Right lobe of liver (tissue), 6 donors: ENCODE measurements around the gene MED31. TPM values are rescaled to one million over a fixed set of nuclear protein-coding genes. Genes with fewer than 3 reads are reported as not detected.

Experiments
- ATAC-seq, 4 donors: fragments of 200-7000 bp; cut with Tn5 transposase; one replicate each; pipeline ENCODE4 v1.9.1; 2020; ENCODE audit warnings: mild to moderate bottlenecking in 4 of 4, moderate library complexity in 4 of 4
- DNase-seq, 3 donors: peaks; one replicate each; pipeline ENCODE4 v3.0.0-alpha.2; 2020
- H3K27ac ChIP-seq, 3 donors: fragments of 200-600 bp; one replicate each; pipeline ENCODE4 v1.8.0; 2022
- H3K27me3 ChIP-seq, 2 donors: fragments of 200-600 bp; one replicate each; pipeline ENCODE4 v1.8.0; 2022
- H3K36me3 ChIP-seq, 4 donors: fragments of 200-600 bp; sonication (generic) in 1 of 4; one replicate each; pipeline versions ENCODE4 v1.5.1 to v1.8.0; 2017 to 2022; ENCODE audit warnings: control low read depth in 1 of 4
- H3K4me1 ChIP-seq, 4 donors: fragments of 200-600 bp; sonication (generic) in 1 of 4; one replicate each; pipeline versions ENCODE4 v1.5.1 to v1.8.0; 2017 to 2022; ENCODE audit warnings: control low read depth in 1 of 4
- H3K4me3 ChIP-seq, 3 donors: fragments of 200-600 bp; one replicate each; pipeline ENCODE4 v1.8.0; 2022
- H3K9me3 ChIP-seq, 4 donors: fragments of 200-600 bp; sonication (generic) in 1 of 4; one replicate each; pipeline versions ENCODE4 v1.5.1 to v1.8.0; 2017 to 2022; ENCODE audit warnings: control low read depth in 1 of 4
- POLR2A ChIP-seq: fragments of 450-650 bp; IDR thresholded peaks from one replicate; pipeline ENCODE4 v1.6.1; 2017; ENCODE audit warnings: antibody characterized with exemption, mild to moderate bottlenecking
- WGBS: methylation state at CpG from one replicate; pipeline ENCODE4 v1.1.6; 2018; ENCODE audit warnings: low coverage, low lambda C conversion rate; ENCODE audit not compliant: insufficient coverage; ENCODE audit errors: missing lambda C conversion rate; 5-methylcytosine and 5-hydroxymethylcytosine counted together
- intact Hi-C, 2 donors: fragments of 100-400 bp; cut with DNase I; formaldehyde crosslinking; loops; one replicate each; pipeline versions ENCODE4 v1.11.2 to v1.14.1; 2022
- total RNA-seq, 6 experiments: library from RNA; depleted of rRNA in 2 of 6; stranded (reverse); fragments of >200 nt in 2 of 6; fragmentation: NEBNext Ultra II Directional in 3 of 6; extraction: Animal tissue kit (Norgen Biotek cat#: 25700) in 3 of 6; gene quantifications; one replicate each; pipeline versions ENCODE4 v1.1.0 to v1.2.4, GENCODE V29; 2016 to 2023
- TF ChIP-seq, protein P1 (sequence below), 4 donors: fragments of 200-600 bp in 3 of 4; fragments of 450-650 bp in 1 of 4; IDR thresholded peaks; one replicate each; pipeline versions ENCODE4 v1.5.1 to v1.8.0; 2016 to 2022; ENCODE audit warnings: antibody characterized with exemption in 4 of 4, mild to moderate bottlenecking in 2 of 4
- donor health status: DM: no; HTN: yes; CAD: no.
- donor health status: DM: no; HTN: no; CAD: no.
- donor health status: DM: no; HTN: no; CAD: no.
- donor health status: DM: no; HTN: yes; CAD: no.
- donor health status: DM: no; HTN: yes; CAD: no.

Gene MED31
- total RNA-seq, 6 experiments from 2014 or later = 3.5 to 10.7 (median 7.4) TPM

DNA sequence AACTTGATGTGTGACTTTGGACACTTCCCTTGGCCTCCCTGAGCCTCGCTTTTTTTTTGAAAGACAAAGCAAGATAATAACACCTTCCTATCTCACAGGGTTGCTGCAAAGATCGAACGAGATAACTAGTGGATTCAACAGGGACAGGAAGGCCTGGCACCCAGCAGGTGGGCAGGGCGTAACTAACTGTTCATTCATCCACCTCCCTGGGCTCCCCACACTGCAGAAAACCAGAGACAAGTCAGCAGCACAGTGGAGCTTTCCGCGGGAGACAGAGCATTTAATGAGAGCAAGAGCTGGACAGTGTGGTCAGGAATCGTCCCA is 33.0 kb upstream of the MED31 start:
- intact Hi-C loops = no loop called here
- Histone ChIP-seq H3K4me1 (peaks cover 0 to 73% (median 11%) of the 10 kb centered on the region in 4 donors), H3K27me3 (no peaks in the 10 kb centered on the region), H3K9me3 (no peaks in the 10 kb centered on the region), H3K36me3 (peaks cover 0 to 17% (median 2%) of the 10 kb centered on the region in 4 donors), H3K4me3 (no peak overlapping the region), H3K27ac (peak overlapping the region in 1 of 3 donors; percentile 40)
- 51% methylated on average over 7 of the region's 7 CpGs for WGBS
- ATAC-seq = peak; percentile 5 to 41 (median 30)
- TF ChIP-seq POLR2A = no peak
- TF ChIP-seq, protein P1, sequence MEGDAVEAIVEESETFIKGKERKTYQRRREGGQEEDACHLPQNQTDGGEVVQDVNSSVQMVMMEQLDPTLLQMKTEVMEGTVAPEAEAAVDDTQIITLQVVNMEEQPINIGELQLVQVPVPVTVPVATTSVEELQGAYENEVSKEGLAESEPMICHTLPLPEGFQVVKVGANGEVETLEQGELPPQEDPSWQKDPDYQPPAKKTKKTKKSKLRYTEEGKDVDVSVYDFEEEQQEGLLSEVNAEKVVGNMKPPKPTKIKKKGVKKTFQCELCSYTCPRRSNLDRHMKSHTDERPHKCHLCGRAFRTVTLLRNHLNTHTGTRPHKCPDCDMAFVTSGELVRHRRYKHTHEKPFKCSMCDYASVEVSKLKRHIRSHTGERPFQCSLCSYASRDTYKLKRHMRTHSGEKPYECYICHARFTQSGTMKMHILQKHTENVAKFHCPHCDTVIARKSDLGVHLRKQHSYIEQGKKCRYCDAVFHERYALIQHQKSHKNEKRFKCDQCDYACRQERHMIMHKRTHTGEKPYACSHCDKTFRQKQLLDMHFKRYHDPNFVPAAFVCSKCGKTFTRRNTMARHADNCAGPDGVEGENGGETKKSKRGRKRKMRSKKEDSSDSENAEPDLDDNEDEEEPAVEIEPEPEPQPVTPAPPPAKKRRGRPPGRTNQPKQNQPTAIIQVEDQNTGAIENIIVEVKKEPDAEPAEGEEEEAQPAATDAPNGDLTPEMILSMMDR (IDR thresholded peaks at IDR 0.05) = no peak
- DNase-seq = peak in 1 of 3 donors; percentile 49

DNA sequence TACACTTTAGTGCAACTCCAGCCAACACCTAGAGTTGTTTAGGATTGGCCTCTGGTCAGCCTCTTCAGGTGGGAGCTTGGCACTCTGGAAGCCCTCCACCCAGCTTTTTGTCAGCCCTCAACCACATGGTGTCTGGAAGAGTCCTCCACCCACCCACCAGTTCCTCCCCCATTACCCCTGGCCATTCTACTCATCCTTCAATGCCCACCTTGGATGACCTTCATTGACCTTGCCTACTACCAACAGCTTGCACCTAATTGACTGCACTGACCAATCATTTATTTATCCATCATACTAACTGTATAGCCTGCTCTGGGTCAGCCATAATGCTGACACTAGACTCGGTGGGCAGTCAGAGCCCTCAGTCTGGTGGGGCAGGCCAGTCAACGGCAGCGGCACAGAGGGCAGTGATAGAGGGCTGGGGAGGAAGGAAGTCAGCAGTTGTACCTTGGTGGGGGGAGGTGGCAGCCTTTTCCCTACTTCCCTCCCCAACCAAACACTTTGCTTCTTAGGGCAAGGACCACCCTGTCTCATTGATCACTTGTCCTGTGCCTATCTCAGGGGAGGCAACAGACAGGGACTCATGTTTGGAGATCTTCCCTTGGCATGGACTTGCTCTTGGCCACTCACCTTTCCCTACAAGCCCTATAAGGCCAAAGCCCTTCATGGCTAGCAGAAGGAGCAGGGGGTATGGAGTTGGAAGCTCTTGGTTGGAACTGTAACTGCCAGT is 32.5 kb upstream of the MED31 start:
- no peak for TF ChIP-seq POLR2A
- TF ChIP-seq, protein P1 (IDR thresholded peaks at IDR 0.05) = no peak
- DNase-seq (peak in 1 of 3 donors; percentile 52), ATAC-seq (peak; percentile 8 to 44 (median 34))
- H3K27ac ChIP-seq = peak overlapping the region in 1 of 3 donors; percentile 40
- H3K27me3 ChIP-seq = no peaks in the 10 kb centered on the region
- no peaks in the 10 kb centered on the region for H3K9me3 ChIP-seq
- WGBS = 34% methylated on average over 2 of the region's 3 CpGs
- peaks cover 0 to 70% (median 11%) of the 10 kb centered on the region in 4 donors for H3K4me1 ChIP-seq
- intact Hi-C loops = no loop called here
- peaks cover 0 to 11% (median 1%) of the 10 kb centered on the region in 4 donors for H3K36me3 ChIP-seq
- no peak overlapping the region for H3K4me3 ChIP-seq

DNA sequence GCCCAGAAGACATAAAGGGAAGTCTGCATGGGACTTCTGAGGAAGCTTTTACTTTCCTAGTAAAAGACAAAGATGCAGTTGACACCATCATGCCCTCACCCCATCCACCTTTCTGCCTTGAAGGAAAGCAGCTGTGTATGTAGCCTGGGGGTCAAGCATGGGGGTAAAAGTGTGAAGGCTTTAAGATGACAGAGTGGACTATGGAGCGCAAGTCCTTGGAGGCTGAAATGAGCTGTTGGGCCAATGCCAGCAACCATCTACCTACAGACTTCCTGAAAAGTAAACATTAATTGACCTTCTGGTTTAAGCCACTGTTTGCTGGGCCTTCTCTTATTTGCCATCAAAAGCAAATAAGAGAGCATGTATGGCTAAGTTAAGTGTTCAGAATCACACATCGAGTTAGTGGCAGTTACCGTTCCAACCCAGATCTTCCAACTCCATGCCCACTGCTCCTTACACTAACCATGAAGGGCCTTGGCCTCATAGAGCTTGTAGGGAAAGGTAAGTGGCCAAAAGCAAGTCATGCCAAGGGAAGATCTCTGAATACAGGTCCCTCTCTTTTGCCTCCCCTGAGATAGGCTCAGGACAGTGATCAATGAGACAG is 31.8 kb upstream of the MED31 start:
- no peaks in the 10 kb centered on the region for H3K27me3 ChIP-seq
- intact Hi-C loops = no loop called here
- no peak overlapping the region for H3K4me3 ChIP-seq
- H3K9me3 ChIP-seq = no peaks in the 10 kb centered on the region
- peak; percentile 24 for TF ChIP-seq POLR2A
- TF ChIP-seq, protein P1 (IDR thresholded peaks at IDR 0.05) = no peak
- peaks cover 0 to 65% (median 11%) of the 10 kb centered on the region in 4 donors for H3K4me1 ChIP-seq
- WGBS = 25% methylated on average over 3 of the region's 3 CpGs
- H3K27ac ChIP-seq = peak overlapping the region in 1 of 3 donors; percentile 40
- ATAC-seq (peak in 3 of 4 donors; percentile 1 to 31 (median 3)), DNase-seq (peak in 1 of 3 donors; percentile 56)
- peaks cover 0 to 8% (median 0%) of the 10 kb centered on the region in 4 donors for H3K36me3 ChIP-seq

DNA sequence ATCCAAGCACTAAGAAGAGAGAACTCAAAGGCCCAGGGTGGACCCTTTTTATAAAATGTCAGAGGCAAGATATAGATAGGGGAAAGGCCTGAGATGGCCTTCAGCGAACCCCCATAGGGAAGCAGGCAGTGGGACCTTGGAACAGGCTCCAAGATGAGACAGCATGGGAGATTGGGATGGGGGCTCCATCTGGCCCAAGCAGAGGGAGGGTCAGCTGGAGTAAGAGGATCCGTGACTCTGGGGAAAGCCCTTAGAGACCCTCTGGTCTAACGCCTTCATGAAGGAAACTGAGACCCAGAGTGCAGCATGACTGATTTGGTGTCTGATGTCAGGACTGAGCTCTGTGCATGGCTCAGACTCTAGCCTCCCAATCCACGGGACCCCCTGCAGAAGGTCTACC is 30.9 kb upstream of the MED31 start:
- TF ChIP-seq POLR2A = no peak
- TF ChIP-seq, protein P1 (IDR thresholded peaks at IDR 0.05) = no peak
- DNase-seq = peak in 1 of 3 donors; percentile 9
- Histone ChIP-seq H3K27ac (no peak overlapping the region), H3K4me1 (peaks cover 0 to 61% (median 11%) of the 10 kb centered on the region in 4 donors), H3K4me3 (no peak overlapping the region), H3K27me3 (no peaks in the 10 kb centered on the region), H3K36me3 (peaks cover 0 to 2% (median 0%) of the 10 kb centered on the region in 4 donors), H3K9me3 (no peaks in the 10 kb centered on the region)
- intact Hi-C loops = no loop called here
- 100% methylated on average over 1 of the region's 4 CpGs for WGBS
- no peak for ATAC-seq
